NOMO-1 treated with DMSO at 0.1 percent for 48 hours (cell line): ENCODE data around the gene KIF15.
A peak's percentile ranks its signal among the peaks of the same experiment; 100 is the strongest.

ENCODE experiments used
- DNase-seq: peaks from one replicate; lab custom pipeline; 2025; ENCODE audit not compliant: unreplicated experiment; lab: John Stamatoyannopoulos, UW

Gene KIF15, protein sequence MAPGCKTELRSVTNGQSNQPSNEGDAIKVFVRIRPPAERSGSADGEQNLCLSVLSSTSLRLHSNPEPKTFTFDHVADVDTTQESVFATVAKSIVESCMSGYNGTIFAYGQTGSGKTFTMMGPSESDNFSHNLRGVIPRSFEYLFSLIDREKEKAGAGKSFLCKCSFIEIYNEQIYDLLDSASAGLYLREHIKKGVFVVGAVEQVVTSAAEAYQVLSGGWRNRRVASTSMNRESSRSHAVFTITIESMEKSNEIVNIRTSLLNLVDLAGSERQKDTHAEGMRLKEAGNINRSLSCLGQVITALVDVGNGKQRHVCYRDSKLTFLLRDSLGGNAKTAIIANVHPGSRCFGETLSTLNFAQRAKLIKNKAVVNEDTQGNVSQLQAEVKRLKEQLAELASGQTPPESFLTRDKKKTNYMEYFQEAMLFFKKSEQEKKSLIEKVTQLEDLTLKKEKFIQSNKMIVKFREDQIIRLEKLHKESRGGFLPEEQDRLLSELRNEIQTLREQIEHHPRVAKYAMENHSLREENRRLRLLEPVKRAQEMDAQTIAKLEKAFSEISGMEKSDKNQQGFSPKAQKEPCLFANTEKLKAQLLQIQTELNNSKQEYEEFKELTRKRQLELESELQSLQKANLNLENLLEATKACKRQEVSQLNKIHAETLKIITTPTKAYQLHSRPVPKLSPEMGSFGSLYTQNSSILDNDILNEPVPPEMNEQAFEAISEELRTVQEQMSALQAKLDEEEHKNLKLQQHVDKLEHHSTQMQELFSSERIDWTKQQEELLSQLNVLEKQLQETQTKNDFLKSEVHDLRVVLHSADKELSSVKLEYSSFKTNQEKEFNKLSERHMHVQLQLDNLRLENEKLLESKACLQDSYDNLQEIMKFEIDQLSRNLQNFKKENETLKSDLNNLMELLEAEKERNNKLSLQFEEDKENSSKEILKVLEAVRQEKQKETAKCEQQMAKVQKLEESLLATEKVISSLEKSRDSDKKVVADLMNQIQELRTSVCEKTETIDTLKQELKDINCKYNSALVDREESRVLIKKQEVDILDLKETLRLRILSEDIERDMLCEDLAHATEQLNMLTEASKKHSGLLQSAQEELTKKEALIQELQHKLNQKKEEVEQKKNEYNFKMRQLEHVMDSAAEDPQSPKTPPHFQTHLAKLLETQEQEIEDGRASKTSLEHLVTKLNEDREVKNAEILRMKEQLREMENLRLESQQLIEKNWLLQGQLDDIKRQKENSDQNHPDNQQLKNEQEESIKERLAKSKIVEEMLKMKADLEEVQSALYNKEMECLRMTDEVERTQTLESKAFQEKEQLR (N-terminal part only)

DNA sequence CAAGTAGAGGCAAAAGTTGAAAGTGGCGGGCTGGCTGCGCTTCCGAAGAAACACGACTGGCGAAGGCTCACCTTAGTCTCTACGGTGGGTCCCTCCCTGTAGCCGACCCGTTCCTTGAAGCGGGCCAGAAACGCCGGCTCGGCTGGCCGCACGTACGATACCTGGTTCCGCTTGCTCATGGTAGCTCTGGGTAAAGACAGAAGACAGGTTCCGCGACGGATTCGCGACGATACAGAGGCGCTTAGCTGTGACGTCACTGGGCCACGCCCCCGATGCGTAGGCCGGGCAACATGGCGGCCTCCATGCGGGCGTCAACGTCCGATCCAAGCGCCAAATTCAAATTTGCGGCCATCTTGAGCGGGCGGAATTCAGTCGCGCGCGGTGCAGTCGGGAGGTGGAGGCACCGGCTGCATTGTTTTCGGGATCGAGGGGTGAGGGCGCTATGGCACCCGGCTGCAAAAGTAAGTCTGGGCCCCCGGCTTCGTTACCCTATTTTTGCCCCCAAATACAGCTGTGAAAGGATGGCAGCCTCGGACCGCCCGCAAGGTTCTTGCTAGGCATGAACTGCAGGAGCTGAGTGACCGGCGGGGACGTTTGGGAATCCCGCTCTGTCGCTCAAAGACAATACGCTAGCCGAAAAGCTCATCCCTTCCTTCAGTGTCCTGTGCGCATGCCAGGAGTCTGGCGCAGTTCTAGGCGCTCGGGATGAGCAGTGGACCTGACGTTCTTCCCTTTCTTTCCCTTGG is at the start of gene KIF15, which contains the start of gene KIAA1143:
TSS of gene KIF15 (plus strand) at position 371 of the 746 bp plus-strand sequence. CDS start at position 443, 72 bp downstream.
TSS of gene KIAA1143 (minus strand) at position 196 of the 746 bp plus-strand sequence. CDS start at position 179, 17 bp downstream.
- peak; percentile 90 for DNase-seq

DNA sequence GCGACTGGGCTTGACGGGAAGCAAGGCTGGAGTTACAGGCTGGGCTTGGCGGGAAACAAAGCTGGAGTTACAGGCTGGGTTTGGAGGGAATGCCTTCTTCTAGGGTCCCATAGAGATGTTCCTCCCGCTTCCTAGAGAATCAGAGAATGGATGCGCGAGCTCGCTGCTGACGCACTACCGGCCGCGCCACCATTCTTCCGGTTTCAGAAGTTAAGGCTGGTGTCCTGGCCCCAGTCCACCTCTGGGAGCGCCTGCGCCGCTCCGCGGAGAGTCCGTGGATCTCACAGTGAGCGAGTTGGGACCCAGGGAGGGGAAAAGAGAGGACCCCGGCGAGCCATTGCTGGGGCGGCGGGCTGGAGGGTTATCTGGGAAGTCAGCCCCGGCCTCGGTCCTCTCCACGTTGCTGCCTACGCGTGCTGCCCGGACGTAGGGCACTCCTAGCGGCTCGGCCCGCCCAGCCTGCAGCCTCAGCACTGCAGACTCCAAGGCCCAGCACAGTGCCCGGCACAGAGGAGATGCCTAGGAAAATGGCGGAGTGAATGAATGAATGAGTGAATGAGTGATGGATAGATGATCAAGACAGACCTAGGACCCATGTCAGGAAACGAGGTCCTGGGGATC is 49.0 kb upstream of the KIF15 start, which contains the start of gene ZNF502:
TSS of gene ZNF502 (plus strand) at position 206 of the 621 bp plus-strand sequence. CDS start 7,602 bp downstream, outside the sequence.
- DNase-seq = no peak

DNA sequence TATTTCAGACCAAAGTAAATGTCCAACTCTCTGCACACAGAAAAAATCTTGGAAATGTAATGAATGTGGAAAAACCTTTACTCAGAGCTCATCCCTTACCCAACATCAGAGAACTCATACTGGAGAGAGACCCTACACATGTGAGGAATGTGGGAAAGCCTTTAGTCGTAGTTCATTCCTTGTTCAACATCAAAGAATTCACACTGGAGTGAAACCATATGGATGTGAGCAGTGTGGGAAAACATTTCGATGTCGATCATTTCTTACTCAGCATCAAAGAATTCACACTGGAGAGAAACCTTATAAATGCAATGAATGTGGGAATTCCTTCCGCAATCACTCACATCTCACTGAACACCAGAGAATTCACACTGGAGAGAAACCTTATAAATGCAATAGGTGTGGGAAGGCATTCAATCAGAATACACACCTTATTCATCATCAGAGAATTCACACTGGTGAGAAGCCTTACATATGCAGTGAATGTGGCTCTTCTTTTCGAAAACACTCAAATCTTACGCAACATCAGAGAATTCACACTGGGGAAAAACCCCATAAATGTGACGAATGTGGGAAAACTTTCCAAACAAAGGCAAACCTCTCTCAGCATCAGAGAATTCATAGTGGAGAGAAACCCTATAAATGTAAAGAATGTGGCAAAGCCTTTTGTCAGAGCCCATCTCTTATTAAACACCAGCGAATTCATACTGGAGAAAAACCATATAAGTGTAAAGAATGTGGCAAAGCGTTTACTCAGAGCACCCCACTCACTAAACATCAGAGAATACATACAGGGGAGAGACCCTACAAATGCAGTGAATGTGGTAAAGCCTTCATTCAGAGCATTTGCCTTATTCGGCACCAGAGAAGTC is 40.1 kb upstream of the KIF15 start:
- no peak for DNase-seq

DNA sequence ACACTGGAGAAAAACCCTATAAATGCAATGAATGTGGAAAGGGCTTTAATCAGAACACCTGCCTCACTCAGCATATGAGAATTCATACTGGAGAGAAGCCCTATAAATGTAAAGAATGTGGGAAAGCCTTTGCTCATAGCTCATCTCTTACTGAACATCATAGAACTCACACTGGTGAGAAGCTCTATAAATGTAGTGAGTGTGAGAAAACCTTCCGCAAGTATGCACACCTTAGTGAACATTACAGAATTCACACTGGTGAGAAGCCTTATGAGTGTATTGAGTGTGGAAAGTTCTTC is 39.5 kb upstream of the KIF15 start:
- DNase-seq = no peak

DNA sequence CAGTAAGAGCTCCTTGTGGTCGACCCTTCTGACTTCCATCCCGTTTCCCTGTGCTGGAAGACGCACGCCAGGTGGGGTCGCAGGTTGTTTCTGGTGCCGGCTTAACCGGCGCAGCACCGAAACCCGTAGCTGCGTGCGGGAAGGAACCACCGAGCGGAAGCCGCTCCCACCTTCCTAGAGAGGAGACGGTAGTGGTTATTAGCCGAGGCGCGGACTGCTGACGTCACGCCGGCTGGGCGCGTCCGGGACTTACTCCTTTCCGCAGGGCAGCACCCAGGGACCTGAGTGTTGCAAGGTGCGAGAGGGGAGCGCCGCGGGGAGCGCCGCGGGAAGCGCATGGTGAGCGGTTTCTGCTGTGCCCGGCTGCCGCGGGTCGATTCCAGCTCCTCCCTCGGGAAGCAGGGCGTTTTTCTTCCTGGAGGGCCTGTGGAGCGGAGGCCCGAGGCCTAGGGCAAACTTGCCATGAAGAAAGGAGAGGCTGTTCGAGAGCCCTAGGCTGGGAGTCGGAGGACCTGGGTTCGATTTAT is 32.1 kb upstream of the KIF15 start, which contains the start of gene ZNF501:
TSS of gene ZNF501 (plus strand) at position 252 of the 527 bp plus-strand sequence. CDS start 4,787 bp downstream, outside the sequence.
- DNase-seq = peak; percentile 43

DNA sequence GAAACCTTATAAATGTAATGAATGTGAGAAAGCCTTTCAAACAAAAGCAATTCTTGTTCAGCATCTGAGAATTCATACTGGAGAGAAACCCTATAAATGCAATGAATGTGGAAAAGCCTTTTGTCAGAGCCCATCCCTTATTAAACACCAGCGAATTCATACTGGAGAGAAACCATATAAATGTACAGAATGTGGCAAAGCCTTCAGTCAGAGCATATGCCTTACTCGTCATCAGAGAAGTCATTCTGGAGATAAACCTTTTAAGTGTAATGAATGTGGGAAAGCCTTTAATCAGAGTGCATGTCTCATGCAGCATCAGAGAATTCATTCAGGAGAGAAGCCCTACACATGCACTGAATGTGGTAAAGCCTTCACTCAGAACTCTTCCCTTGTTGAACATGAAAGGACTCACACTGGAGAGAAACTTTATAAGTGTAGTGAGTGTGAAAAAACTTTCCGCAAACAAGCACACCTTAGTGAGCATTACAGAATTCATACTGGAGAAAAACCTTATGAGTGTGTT is 26.9 kb upstream of the KIF15 start:
- DNase-seq = no peak

DNA sequence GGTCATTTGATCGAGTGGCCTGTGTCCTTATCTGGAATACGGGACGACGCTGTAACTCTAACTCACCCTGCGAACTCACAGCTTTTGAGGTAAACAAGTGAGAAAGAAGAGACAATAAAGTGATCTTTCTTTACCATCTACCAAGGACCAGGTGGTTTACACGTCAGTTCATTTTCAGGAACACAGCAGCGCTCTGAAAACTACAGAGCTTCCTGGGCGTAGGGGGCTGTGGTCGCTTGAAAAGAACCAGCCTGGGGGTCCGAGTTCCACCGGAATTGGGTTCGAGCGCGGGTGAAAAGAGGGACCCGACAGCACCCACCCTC is 532 bp upstream of the KIF15 start:
- DNase-seq = peak; percentile 6

DNA sequence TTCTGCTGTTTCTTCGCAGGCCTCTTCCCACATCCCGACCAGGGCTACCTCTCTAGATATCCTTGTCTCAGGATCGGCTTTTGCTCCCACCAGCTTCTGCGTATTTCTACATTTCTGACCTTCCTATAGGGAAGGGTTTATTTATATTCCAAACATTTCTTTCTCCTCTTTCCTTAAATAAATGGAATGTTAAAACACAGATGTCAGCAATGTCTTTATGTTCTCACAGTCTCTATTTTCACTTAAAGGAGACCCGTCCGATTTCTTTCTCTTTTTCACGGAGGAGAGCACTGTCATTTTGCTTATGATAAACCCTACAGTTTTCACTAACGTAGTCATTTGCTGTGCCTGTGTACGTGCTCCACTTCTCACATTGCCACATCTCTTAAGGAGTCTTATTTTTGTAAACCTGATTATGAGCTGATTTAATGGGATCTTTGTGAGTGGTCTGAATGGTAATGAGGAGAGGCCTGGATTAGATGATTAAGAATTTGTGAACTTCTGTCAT is 630 bp downstream of the KIF15 start:
- peak; percentile 2 for DNase-seq

DNA sequence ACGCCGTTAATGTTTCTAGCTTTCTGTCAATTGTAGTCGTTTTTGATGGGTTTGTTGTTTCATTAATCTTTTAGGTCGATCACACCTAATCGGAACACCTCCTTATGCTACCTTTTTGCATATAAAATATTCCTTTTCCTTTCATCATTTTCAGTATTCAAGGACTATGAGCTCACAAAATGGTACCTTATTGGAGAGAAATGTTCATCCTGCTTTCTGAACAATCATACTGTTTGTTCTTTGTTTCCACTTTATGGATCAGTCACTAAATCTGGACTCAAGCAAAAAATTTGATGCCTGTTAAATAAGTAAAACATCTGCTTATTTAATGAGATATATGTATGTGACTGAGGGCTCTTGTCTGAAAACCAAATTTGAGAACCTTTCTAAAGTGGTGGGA is 1.1 kb downstream of the KIF15 start:
- no peak for DNase-seq

DNA sequence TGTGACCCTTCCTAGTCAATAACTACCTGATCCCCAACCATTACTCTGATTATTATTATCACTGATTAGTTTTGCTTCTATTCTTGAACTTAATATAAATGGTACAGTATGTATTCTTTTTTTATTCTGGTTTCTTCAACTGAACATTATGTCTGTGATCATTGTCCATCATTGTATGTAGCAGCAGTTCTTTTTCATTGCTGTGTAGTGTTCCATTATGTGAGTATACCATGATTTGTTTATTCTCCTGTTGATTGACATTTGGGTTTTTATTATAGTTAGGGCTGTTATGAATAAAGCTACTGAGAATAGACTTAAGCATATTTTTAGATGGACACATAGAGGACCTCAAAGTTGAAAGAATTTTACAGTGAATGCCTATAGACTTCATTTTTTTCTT is 2.7 kb downstream of the KIF15 start:
- no peak for DNase-seq

DNA sequence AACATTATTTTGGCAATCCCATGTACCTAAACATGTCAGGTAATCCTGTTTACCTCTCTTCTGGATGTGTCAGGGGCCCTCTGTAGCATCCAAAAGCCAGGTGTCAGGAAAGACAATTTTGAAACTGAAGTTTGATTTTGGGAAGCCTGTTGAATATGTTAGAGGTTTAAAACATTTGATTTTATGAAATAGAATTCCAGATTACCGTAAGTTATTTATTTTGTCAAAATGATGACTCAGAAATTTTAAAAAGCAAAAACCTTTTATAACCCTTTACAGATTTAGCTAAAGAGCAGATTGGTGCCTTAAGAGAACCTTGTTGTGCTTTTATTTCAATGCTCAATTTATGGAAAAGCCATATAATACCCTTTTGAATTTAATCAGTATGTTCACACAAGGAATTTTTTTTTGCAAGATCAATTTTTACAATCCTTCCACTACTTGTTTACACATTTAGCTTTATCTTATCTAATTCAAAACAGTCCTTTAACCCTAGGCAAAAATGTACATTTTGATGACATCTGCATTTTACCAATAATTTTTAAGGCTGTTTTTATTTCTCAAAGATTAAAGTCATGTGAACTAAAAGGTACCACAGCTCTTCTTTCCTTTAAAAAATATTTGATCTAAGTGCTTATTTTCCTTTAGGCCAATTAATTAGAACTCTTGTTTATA is 10.0 kb downstream of the KIF15 start:
- DNase-seq = no peak

DNA sequence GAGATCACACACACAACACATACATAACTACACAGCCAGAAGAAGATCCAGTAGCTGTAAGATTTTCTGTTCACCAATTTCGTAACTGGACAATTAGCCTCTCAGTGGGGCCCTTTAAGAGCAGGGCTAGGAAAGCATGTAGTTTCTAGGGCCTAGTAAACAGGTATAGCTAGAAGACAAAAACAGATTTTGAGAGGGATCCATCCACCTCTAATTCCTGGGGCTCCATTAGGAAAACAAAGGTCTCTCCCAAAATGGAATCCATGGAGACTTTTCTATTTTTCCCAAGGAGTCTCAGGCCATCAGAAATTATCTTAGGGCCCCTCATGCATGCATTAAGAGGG is 10.5 kb downstream of the KIF15 start:
- no peak for DNase-seq

DNA sequence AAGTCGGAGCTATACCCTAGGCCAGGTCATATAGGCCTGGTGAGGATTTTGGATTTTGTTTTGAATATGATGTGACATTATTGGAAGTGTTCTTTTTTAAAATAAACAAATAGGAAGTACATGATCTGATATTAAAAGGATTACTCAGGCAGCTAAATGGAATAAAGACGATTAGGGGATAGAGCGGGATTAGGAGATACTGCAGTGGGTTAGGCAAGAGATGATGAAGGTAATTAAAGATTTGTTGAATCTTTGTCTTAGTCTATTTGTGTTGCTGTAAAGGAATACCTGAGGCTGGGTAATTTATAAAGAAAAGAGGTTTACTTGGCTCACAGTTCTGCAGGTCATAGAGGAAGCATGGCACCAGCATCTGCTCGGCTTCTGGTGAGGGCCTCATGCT is 21.3 kb downstream of the KIF15 start:
- DNase-seq = no peak

DNA sequence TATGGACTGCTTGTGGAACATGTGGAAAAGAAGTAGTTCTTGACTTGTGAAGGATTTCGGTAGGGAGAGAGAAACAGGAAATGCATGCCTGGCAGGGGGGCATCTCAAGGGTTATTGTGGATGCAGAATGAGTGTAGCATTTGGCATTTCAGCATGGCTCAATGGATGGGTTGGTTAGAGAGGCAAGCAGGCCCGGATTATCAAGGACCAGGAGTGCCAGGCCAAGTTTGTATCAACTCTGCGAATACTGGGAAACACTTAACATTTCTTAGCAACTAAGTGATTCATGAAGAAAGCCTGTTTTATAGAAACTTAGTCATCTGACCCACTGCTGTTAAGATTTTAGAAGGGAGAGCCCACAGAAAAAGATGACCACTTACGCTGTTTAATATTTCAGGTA is 33.6 kb downstream of the KIF15 start:
- DNase-seq = no peak

DNA sequence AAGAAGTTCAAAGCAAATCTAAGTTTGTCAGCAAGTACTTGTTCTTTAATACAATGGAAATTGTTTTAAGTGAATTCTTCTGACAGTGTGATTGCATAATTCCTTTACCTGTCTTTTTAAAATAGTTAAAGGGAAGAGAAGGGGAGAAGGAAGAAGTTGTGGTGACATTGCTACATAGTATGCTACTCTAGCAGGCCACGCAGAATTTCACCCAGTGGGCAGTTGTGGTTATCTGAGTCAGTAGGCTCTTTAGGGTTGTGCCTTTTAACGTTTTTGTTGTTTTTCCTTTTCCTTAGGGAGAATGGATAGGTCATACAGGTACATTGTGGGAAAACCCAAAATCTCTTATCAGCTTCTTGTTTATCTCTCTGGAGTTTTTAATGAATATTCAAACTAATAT is 40.4 kb downstream of the KIF15 start:
- DNase-seq = peak; percentile 81

DNA sequence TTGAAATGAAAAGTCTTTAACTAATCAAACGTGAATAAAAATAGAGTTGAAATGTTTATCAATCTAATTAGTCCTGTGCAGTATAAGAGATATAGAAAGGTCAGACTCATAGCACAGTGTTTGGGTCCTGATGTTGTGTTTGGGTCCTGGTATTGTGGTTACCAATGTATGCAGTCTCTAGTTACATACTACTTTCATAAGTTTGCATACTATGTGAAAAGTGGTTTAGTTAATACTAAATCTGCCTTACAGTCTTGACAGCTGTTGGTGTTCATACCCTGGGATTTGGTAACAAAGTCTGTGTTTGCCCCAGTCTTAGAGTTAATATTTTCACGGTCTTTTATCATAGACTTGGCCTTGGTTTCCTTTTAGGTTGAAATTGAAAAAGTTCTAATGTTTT is 41.7 kb downstream of the KIF15 start:
- DNase-seq = no peak

DNA sequence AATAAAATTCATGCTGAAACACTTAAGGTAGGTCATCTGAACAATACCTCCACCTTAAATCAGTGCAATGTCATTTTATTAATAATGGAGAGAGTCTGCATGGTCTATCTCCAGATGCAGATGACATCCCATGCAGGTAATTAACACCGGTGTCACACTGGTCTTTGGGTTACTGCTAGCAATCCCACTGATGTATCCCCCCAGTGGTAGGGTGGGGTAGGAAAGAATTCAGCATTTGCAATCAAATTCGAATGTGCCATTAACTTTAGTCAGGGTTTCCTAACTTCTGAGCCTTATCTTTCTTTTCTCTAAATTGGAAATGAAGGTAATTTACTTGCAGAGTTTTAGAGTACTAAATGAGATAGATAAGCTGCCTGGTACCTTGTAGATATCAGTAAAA is 44.4 kb downstream of the KIF15 start:
- no peak for DNase-seq

DNA sequence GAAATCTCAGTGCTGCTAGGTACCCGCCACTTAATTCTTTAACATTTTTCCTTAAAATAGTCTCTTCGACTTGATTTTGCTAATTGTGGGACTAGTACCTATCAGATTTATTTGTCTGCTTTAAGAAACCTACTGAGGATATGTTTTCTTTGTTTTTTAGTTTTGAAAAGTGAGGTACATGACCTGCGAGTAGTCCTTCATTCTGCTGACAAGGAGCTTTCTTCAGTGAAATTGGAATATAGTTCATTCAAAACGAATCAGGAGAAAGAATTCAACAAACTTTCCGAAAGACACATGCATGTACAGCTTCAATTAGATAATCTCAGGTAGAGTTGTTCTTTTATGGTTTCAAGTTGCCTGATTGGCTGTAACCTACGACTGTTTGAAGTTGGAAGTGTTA is 53.2 kb downstream of the KIF15 start:
- no peak for DNase-seq
